ENCODE results near the gene CDNF. TPM values are rescaled to one million over a fixed set of nuclear protein-coding genes. Genes with fewer than 3 reads are reported as not detected.

CDNF gene
- polyA plus RNA-seq, 1 donor (not counting 4 experiments of a cell fraction or from before 2014, with no cell fraction given) = 1.4 TPM

DNA sequence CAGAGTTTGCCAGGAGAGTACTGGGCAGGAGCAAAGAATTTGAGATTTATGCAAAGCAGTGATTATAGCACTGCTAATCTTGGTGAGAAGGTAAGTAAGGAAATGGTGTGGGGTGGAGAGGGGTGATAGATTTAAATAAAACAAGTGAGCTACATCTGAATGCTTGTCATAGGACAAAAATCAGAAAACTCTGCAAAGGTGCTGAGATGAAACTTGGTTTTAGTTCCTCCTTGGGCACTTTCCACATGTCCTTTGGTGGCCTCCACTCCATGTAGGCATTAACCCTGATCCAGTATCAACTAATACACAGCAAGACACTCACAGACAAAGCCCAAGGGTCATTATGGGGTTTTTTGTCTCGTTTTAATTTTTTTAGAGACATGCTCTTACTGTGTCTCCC is 37.4 kb downstream of the CDNF start:
- Histone ChIP-seq H3K4me1 (ENCODE audit: control insufficient read depth, extremely low read depth, insufficient read depth, low read length) (no peaks in the 10 kb centered on the region), H3K9me3 (ENCODE audit: control insufficient read depth, low read depth, low read length) (no peaks in the 10 kb centered on the region), H3K9me1 (ENCODE audit: control insufficient read depth, extremely low read depth, insufficient read depth, low read length) (no peaks in the 10 kb centered on the region), H2AFZ (ENCODE audit: control insufficient read depth, low read length) (no peak overlapping the region), H3K36me3 (ENCODE audit: control insufficient read depth in 2 of 2, extremely low read depth in 1 of 2, insufficient read depth in 2 of 2, low read length in 2 of 2) (no peaks in the 10 kb centered on the region), H3K9ac (ENCODE audit: control insufficient read depth, extremely low read depth, insufficient read depth, low read length) (no peak overlapping the region), H3K4me3 (ENCODE audit: control insufficient read depth in 2 of 3, extremely low read depth in 1 of 3, insufficient read depth in 2 of 3, low read depth in 1 of 3, low read length in 3 of 3) (no peak overlapping the region), H3K79me2 (ENCODE audit: control insufficient read depth, insufficient read depth, low read length) (no peaks in the 10 kb centered on the region), H3K27me3 (ENCODE audit: control insufficient read depth, extremely low read depth, insufficient read depth, low read length) (no peaks in the 10 kb centered on the region), H3K27ac (ENCODE audit: control insufficient read depth, insufficient read depth, low read length) (no peak overlapping the region), H3K4me2 (ENCODE audit: control insufficient read depth, extremely low read depth, insufficient read depth, low read depth, low read length) (no peak overlapping the region), H4K20me1 (ENCODE audit: control insufficient read depth, extremely low read depth, insufficient read depth, low read length) (no peaks in the 10 kb centered on the region)
- DNase-seq (ENCODE audit: low read depth, low spot score) (no peak), FAIRE-seq (no peak)
- dilution Hi-C loops (cut with MboI; ENCODE audit: extremely low pct_ligation_motif_present, low sequenced_read_pairs) = no loop called here
- TF ChIP-seq EZH2 (IDR thresholded peaks at IDR 0.05; ENCODE audit: low read length) = no peak
- TF ChIP-seq, protein P1, sequence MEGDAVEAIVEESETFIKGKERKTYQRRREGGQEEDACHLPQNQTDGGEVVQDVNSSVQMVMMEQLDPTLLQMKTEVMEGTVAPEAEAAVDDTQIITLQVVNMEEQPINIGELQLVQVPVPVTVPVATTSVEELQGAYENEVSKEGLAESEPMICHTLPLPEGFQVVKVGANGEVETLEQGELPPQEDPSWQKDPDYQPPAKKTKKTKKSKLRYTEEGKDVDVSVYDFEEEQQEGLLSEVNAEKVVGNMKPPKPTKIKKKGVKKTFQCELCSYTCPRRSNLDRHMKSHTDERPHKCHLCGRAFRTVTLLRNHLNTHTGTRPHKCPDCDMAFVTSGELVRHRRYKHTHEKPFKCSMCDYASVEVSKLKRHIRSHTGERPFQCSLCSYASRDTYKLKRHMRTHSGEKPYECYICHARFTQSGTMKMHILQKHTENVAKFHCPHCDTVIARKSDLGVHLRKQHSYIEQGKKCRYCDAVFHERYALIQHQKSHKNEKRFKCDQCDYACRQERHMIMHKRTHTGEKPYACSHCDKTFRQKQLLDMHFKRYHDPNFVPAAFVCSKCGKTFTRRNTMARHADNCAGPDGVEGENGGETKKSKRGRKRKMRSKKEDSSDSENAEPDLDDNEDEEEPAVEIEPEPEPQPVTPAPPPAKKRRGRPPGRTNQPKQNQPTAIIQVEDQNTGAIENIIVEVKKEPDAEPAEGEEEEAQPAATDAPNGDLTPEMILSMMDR (optimal IDR thresholded peaks at IDR 0.05 in 1 of 3, IDR thresholded peaks at IDR 0.05 in 1 of 3, conservative IDR thresholded peaks at IDR 0.05 in 1 of 3; ENCODE audit: extremely low read depth in 1 of 3, insufficient read depth in 2 of 3, low read length in 3 of 3) = no peak

DNA sequence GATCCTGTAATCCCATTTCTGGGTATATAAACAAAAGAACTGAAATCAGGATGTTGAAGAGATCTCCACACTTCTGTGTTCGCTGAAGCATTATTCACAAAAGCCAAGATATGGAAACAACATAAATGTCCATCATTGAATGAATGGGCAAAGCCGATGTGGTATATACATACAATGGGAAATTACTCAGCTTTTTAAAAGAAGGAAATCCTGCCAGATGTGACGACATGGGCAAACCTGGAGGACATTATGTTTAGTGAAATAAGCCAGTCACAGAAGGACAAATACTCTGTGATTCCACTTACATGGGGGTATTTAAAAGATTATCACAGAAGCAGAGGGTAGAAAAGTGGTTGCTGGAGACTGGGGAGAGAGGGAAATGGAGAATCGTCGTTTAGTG is 39.2 kb downstream of the CDNF start:
- FAIRE-seq = no peak
- Histone ChIP-seq H2AFZ (ENCODE audit: control insufficient read depth, low read length) (no peak overlapping the region), H3K4me3 (ENCODE audit: control insufficient read depth in 2 of 3, extremely low read depth in 1 of 3, insufficient read depth in 2 of 3, low read depth in 1 of 3, low read length in 3 of 3) (no peak overlapping the region), H3K9ac (ENCODE audit: control insufficient read depth, extremely low read depth, insufficient read depth, low read length) (no peak overlapping the region), H3K9me1 (ENCODE audit: control insufficient read depth, extremely low read depth, insufficient read depth, low read length) (no peaks in the 10 kb centered on the region), H3K4me2 (ENCODE audit: control insufficient read depth, extremely low read depth, insufficient read depth, low read depth, low read length) (no peak overlapping the region), H3K36me3 (ENCODE audit: control insufficient read depth in 2 of 2, extremely low read depth in 1 of 2, insufficient read depth in 2 of 2, low read length in 2 of 2) (no peaks in the 10 kb centered on the region), H3K27ac (ENCODE audit: control insufficient read depth, insufficient read depth, low read length) (no peak overlapping the region), H4K20me1 (ENCODE audit: control insufficient read depth, extremely low read depth, insufficient read depth, low read length) (no peaks in the 10 kb centered on the region), H3K4me1 (ENCODE audit: control insufficient read depth, extremely low read depth, insufficient read depth, low read length) (no peaks in the 10 kb centered on the region), H3K79me2 (ENCODE audit: control insufficient read depth, insufficient read depth, low read length) (no peaks in the 10 kb centered on the region), H3K27me3 (ENCODE audit: control insufficient read depth, extremely low read depth, insufficient read depth, low read length) (no peaks in the 10 kb centered on the region), H3K9me3 (ENCODE audit: control insufficient read depth, low read depth, low read length) (no peaks in the 10 kb centered on the region)
- dilution Hi-C loops (cut with MboI; ENCODE audit: extremely low pct_ligation_motif_present, low sequenced_read_pairs) = no loop called here
- TF ChIP-seq EZH2 (IDR thresholded peaks at IDR 0.05; ENCODE audit: low read length) = no peak
- TF ChIP-seq, protein P1 (optimal IDR thresholded peaks at IDR 0.05 in 1 of 3, IDR thresholded peaks at IDR 0.05 in 1 of 3, conservative IDR thresholded peaks at IDR 0.05 in 1 of 3; ENCODE audit: extremely low read depth in 1 of 3, insufficient read depth in 2 of 3, low read length in 3 of 3) = no peak
- DNase-seq (ENCODE audit: low read depth, low spot score) = no peak
